OCI-LY3 (cell line): ENCODE data around the gene SEC24D.

Experiments used
- CTCF ChIP-seq: fragments of 200-600, 300-600 bp; sonication (generic); IDR thresholded peaks from 2 replicates; pipeline ENCODE4 v1.5.1; 2014; ENCODE audit warnings: antibody characterized with exemption, low read length, low read depth
- EZH2phosphoT487 ChIP-seq: fragments of 200-600 bp; shearing (Covaris generic); IDR thresholded peaks from 2 replicates; pipeline ENCODE4 v1.6.1; 2018; ENCODE audit warnings: antibody characterized with exemption, mixed run types, low read depth

GRCh38 chr4:118723369-118723768 lies 112.6 kb downstream of the SEC24D start:
- TF ChIP-seq CTCF (no peak), EZH2phosphoT487 (no peak)
